Endodermal cell (in vitro differentiated cells): Measurements from ENCODE around the gene DDRGK1. TPM values are rescaled to one million over a fixed set of nuclear protein-coding genes. Genes with fewer than 3 reads are reported as not detected.

Experiments
- DNase-seq: peaks from one replicate; pipeline ENCODE4 v3.0.0-alpha.2; 2017
- H3K27ac ChIP-seq: 2 replicates; pipeline ENCODE4 v1.5.1; 2013; ENCODE audit warnings: mild to moderate bottlenecking, low read depth, low read length, moderate library complexity
- H3K27me3 ChIP-seq: 2 replicates; pipeline ENCODE4 v1.6.1; 2013; ENCODE audit warnings: mild to moderate bottlenecking, low read length, moderate library complexity; ENCODE audit not compliant: insufficient read depth, control insufficient read depth, poor library complexity, severe bottlenecking
- H3K36me3 ChIP-seq: 2 replicates; pipeline ENCODE4 v1.7.0; 2013; ENCODE audit warnings: mild to moderate bottlenecking, low read length, moderate library complexity; ENCODE audit not compliant: control insufficient read depth, insufficient read depth
- H3K4me1 ChIP-seq: one replicate; pipeline ENCODE4 v1.7.0; 2013; ENCODE audit warnings: low read length; ENCODE audit not compliant: control insufficient read depth, insufficient read depth
- H3K4me3 ChIP-seq: 2 replicates; pipeline ENCODE4 v1.5.1; 2013; ENCODE audit warnings: mild to moderate bottlenecking, low read length, moderate library complexity
- H3K9ac ChIP-seq: 2 replicates; pipeline ENCODE4 v1.6.1; 2013; ENCODE audit warnings: mild to moderate bottlenecking, low read length, moderate library complexity; ENCODE audit not compliant: poor library complexity, severe bottlenecking; ENCODE audit errors: extremely low read depth
- H3K9me3 ChIP-seq: 2 replicates; pipeline ENCODE4 v1.6.1; 2013; ENCODE audit warnings: mild to moderate bottlenecking, low read length, moderate library complexity; ENCODE audit not compliant: control insufficient read depth
- H3K27ac Mint-ChIP-seq: 2 replicates; pipeline ENCODE4 v1.8.0; 2020; ENCODE audit warnings: mixed read lengths
- H3K27me3 Mint-ChIP-seq: 2 replicates; pipeline ENCODE4 v1.8.0; 2021; ENCODE audit warnings: mild to moderate bottlenecking, mixed read lengths; ENCODE audit not compliant: insufficient read depth
- H3K36me3 Mint-ChIP-seq: 2 replicates; pipeline ENCODE4 v1.8.0; 2020; ENCODE audit warnings: low read depth, mixed read lengths
- H3K4me1 Mint-ChIP-seq: 2 replicates; pipeline ENCODE4 v1.8.0; 2020; ENCODE audit warnings: mixed read lengths
- H3K4me3 Mint-ChIP-seq: 2 replicates; pipeline ENCODE4 v1.8.0; 2020; ENCODE audit warnings: mild to moderate bottlenecking, moderate library complexity, mixed read lengths
- H3K9me3 Mint-ChIP-seq: 2 replicates; pipeline ENCODE4 v1.8.0; 2020; ENCODE audit warnings: mild to moderate bottlenecking, mixed read lengths
- CTCF ChIP-seq: fragments of 200-600 bp; sonication (generic); conservative IDR thresholded peaks from 2 replicates; pipeline ENCODE4 v1.5.0; 2021; ENCODE audit warnings: antibody characterized with exemption, mild to moderate bottlenecking
- WGBS, 2 experiments: methylation state at CpG; one replicate each; pipeline versions ENCODE4 v1.1.5 to v1.1.7; 2013; ENCODE audit warnings: missing lambda C conversion rate in 2 of 2, mixed read lengths in 1 of 2; ENCODE audit not compliant: insufficient coverage in 1 of 2, insufficient read length in 1 of 2; 5-methylcytosine and 5-hydroxymethylcytosine counted together
- total RNA-seq, 2 donors: library from RNA; stranded (reverse); fragmentation: NEBNext Ultra II Directional in 1 of 2; extraction: Animal tissue kit (Norgen Biotek cat#: 25700) in 1 of 2; gene quantifications; 2 replicates in 1 of 2; 3 replicates in 1 of 2; pipeline ENCODE4 v1.2.1, GENCODE V29; 2021

Gene DDRGK1
- total RNA-seq, 2 donors from 2014 or later: 55.0 to 59.3 TPM

GRCh38 chr20:3172933-3173609 lies 31.4 kb downstream of the DDRGK1 start, which contains the start of gene LZTS3:
TSS of gene LZTS3 (minus strand) at chr20:3173549. CDS start at chr20:3167163, 6,386 bp downstream.
- Histone ChIP-seq H3K4me3 (peak within 1 kb of the TSS; percentile 91), H3K27me3 (no peaks in the 10 kb centered on the region), H3K27ac (peak within 1 kb of the TSS; percentile 87), H3K9ac (peak within 1 kb of the TSS; percentile 78), H3K36me3 (no peaks in the 10 kb centered on the region), H3K4me1 (peaks cover 7% of the 10 kb centered on the region), H3K9me3 (no peaks in the 10 kb centered on the region)
- Mint-ChIP-seq H3K4me3 (peak within 1 kb of the TSS; percentile 88), H3K36me3 (peaks cover 2% of the 10 kb centered on the region), H3K9me3 (no peaks in the 10 kb centered on the region), H3K27me3 (peaks cover 2% of the 10 kb centered on the region), H3K4me1 (peaks cover 43% of the 10 kb centered on the region), H3K27ac (peak within 1 kb of the TSS; percentile 98)
- WGBS, 2 experiments: 0 to 1% methylated on average over 25 to 62 of the region's 62 CpGs
- peak; percentile 92 for DNase-seq
- no peak for TF ChIP-seq CTCF

GRCh38 chr20:3172126-3172932 lies 32.2 kb downstream of the DDRGK1 start:
- peak overlapping the region; percentile 91 for H3K4me3 ChIP-seq
- peaks cover 5% of the 10 kb centered on the region for H3K4me1 ChIP-seq
- peak overlapping the region; percentile 84 for H3K27ac Mint-ChIP-seq
- H3K4me3 Mint-ChIP-seq: peak overlapping the region; percentile 88
- H3K27ac ChIP-seq: no peak overlapping the region
- H3K27me3 ChIP-seq: no peaks in the 10 kb centered on the region
- no peaks in the 10 kb centered on the region for H3K9me3 ChIP-seq
- no peaks in the 10 kb centered on the region for H3K9me3 Mint-ChIP-seq
- peaks cover 2% of the 10 kb centered on the region for H3K27me3 Mint-ChIP-seq
- H3K9ac ChIP-seq: peak overlapping the region; percentile 64
- H3K36me3 ChIP-seq: no peaks in the 10 kb centered on the region
- H3K36me3 Mint-ChIP-seq: peaks cover 2% of the 10 kb centered on the region
- peak; percentile 52 for DNase-seq
- H3K4me1 Mint-ChIP-seq: peaks cover 40% of the 10 kb centered on the region
- TF ChIP-seq CTCF: no peak
- 14 to 53% methylated on average over 1 to 5 of the region's 5 CpGs for WGBS, 2 experiments

- no peaks in the 10 kb centered on the region for H3K9me3 Mint-ChIP-seq
- H3K36me3 Mint-ChIP-seq: peaks cover 2% of the 10 kb centered on the region
- Histone ChIP-seq H3K27ac (no peak overlapping the region), H3K4me1 (peaks cover 5% of the 10 kb centered on the region), H3K27me3 (no peaks in the 10 kb centered on the region), H3K9me3 (no peaks in the 10 kb centered on the region), H3K9ac (no peak overlapping the region), H3K36me3 (no peaks in the 10 kb centered on the region), H3K4me3 (no peak overlapping the region)
- H3K4me3 Mint-ChIP-seq: peak overlapping the region; percentile 88
- peak; percentile 48 for DNase-seq
- no peak for TF ChIP-seq CTCF
- peaks cover 40% of the 10 kb centered on the region for H3K4me1 Mint-ChIP-seq
- WGBS, 2 experiments: 76 to 83% methylated on average over 11 to 13 of the region's 14 CpGs
- H3K27me3 Mint-ChIP-seq: peaks cover 2% of the 10 kb centered on the region
- H3K27ac Mint-ChIP-seq: no peak overlapping the region
Measured at GRCh38 chr20:3171391-3172125, 32.9 kb downstream of the DDRGK1 start.
